ENCODE data around the gene SURF4. TPM values are rescaled to one million over a fixed set of nuclear protein-coding genes. Genes with fewer than 3 reads are reported as not detected.
A peak's percentile ranks its signal among the peaks of the same experiment; 100 is the strongest.

SURF4 gene
- total and polyA plus RNA-seq, 2 of the 13 experiments (the other 11 are each of a cell fraction or from before 2014, with no cell fraction given) = 220 to 265 TPM

DNA sequence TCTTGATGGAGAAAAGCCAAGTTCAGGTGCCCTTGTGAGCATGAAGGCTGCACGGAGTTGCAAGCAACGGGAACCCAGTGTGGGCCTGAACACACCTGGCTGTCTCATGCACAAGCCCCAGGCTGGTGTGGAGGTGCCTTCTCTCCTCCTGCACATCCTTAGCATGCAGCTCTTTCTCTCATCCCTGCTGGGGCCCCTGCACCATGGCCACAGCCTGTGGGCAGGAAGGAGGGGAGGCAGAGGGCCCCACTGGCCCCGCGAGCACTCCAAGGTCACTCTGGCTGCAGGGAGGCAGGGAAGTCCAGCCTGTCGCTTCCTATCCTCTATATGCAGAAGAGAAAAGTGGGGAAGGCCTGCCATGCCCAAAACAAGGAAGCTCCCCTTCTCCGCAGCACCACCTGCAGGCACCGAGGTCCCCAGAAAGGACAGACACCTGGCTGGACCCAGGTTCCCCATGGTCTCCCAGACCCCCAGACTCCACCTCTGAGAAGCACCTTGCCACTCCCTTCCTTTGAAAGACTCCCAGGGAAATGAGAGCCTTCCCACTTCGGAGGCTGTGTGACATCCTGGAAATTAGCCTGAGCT is 18.9 kb upstream of the SURF4 start (continued):
- TF ChIP-seq ZFY (CRISPR knock-in tag; IDR thresholded peaks at IDR 0.05) (peak; percentile 44), HOXA3 (CRISPR knock-in tag; IDR thresholded peaks at IDR 0.05) (peak; percentile 41; the same call in 1 of the 2 replicates), ZFX (CRISPR knock-in tag; IDR thresholded peaks at IDR 0.05; ENCODE audit: low read depth) (peak; percentile 32; the same call in 1 of the 2 replicates), CCDC6 (CRISPR knock-in tag; IDR thresholded peaks at IDR 0.05) (no peak), RXRA (CRISPR knock-in tag; IDR thresholded peaks at IDR 0.05) (0 out of 2 replicates have a peak, but pooled peaks have one; percentile 46), GATAD2A (CRISPR knock-in tag; IDR thresholded peaks at IDR 0.05) (peak; percentile 74), HNF4A (CRISPR knock-in tag; IDR thresholded peaks at IDR 0.05) (peak; percentile 35; the same call in 1 of the 2 replicates), ZMYM4 (CRISPR knock-in tag; IDR thresholded peaks at IDR 0.05) (no peak), TARDBP (CRISPR knock-in tag; IDR thresholded peaks at IDR 0.05) (peak; percentile 36; the same call in 1 of the 2 replicates), SALL1 (CRISPR knock-in tag; IDR thresholded peaks at IDR 0.05) (0 out of 2 replicates have a peak, but pooled peaks have one; percentile 43), RCOR2 (CRISPR knock-in tag; IDR thresholded peaks at IDR 0.05) (0 out of 2 replicates have a peak, but pooled peaks have one; percentile 29), ZNF724P (CRISPR knock-in tag; IDR thresholded peaks at IDR 0.05; ENCODE audit: borderline replicate concordance) (no peak), KDM6A (CRISPR knock-in tag; IDR thresholded peaks at IDR 0.05; ENCODE audit: low read depth) (0 out of 2 replicates have a peak, but pooled peaks have one; percentile 49), ESRRA (CRISPR knock-in tag; IDR thresholded peaks at IDR 0.05; ENCODE audit: low read depth) (0 out of 2 replicates have a peak, but pooled peaks have one; percentile 30), SP2 (CRISPR knock-in tag; IDR thresholded peaks at IDR 0.05) (0 out of 2 replicates have a peak, but pooled peaks have one; percentile 8), ZNF547 (CRISPR knock-in tag; IDR thresholded peaks at IDR 0.05) (no peak)
- TF ChIP-seq, protein P1, sequence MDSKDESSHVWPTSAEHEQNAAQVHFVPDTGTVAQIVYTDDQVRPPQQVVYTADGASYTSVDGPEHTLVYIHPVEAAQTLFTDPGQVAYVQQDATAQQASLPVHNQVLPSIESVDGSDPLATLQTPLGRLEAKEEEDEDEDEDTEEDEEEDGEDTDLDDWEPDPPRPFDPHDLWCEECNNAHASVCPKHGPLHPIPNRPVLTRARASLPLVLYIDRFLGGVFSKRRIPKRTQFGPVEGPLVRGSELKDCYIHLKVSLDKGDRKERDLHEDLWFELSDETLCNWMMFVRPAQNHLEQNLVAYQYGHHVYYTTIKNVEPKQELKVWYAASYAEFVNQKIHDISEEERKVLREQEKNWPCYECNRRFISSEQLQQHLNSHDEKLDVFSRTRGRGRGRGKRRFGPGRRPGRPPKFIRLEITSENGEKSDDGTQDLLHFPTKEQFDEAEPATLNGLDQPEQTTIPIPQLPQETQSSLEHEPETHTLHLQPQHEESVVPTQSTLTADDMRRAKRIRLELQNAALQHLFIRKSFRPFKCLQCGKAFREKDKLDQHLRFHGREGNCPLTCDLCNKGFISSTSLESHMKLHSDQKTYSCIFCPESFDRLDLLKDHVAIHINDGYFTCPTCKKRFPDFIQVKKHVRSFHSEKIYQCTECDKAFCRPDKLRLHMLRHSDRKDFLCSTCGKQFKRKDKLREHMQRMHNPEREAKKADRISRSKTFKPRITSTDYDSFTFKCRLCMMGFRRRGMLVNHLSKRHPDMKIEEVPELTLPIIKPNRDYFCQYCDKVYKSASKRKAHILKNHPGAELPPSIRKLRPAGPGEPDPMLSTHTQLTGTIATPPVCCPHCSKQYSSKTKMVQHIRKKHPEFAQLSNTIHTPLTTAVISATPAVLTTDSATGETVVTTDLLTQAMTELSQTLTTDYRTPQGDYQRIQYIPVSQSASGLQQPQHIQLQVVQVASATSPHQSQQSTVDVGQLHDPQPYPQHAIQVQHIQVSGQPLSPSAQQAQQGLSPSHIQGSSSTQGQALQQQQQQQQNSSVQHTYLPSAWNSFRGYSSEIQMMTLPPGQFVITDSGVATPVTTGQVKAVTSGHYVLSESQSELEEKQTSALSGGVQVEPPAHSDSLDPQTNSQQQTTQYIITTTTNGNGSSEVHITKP (CRISPR knock-in tag; IDR thresholded peaks at IDR 0.05; ENCODE audit: low read depth) = no peak
- TF ChIP-seq, protein P2, sequence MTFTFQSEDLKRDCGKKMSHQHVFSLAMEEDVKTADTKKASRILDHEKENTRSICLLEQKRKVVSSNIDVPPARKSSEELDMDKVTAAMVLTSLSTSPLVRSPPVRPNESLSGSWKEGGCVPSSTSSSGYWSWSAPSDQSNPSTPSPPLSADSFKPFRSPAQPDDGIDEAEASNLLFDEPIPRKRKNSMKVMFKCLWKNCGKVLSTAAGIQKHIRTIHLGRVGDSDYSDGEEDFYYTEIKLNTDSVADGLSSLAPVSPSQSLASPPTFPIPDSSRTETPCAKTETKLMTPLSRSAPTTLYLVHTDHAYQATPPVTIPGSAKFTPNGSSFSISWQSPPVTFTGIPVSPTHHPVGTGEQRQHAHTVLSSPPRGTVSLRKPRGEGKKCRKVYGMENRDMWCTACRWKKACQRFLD (CRISPR knock-in tag; IDR thresholded peaks at IDR 0.05; ENCODE audit: borderline replicate concordance) = no peak
- TF ChIP-seq, protein P3, sequence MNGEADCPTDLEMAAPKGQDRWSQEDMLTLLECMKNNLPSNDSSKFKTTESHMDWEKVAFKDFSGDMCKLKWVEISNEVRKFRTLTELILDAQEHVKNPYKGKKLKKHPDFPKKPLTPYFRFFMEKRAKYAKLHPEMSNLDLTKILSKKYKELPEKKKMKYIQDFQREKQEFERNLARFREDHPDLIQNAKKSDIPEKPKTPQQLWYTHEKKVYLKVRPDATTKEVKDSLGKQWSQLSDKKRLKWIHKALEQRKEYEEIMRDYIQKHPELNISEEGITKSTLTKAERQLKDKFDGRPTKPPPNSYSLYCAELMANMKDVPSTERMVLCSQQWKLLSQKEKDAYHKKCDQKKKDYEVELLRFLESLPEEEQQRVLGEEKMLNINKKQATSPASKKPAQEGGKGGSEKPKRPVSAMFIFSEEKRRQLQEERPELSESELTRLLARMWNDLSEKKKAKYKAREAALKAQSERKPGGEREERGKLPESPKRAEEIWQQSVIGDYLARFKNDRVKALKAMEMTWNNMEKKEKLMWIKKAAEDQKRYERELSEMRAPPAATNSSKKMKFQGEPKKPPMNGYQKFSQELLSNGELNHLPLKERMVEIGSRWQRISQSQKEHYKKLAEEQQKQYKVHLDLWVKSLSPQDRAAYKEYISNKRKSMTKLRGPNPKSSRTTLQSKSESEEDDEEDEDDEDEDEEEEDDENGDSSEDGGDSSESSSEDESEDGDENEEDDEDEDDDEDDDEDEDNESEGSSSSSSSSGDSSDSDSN (CRISPR knock-in tag; IDR thresholded peaks at IDR 0.05) = peak; percentile 59
- TF ChIP-seq, protein P4, sequence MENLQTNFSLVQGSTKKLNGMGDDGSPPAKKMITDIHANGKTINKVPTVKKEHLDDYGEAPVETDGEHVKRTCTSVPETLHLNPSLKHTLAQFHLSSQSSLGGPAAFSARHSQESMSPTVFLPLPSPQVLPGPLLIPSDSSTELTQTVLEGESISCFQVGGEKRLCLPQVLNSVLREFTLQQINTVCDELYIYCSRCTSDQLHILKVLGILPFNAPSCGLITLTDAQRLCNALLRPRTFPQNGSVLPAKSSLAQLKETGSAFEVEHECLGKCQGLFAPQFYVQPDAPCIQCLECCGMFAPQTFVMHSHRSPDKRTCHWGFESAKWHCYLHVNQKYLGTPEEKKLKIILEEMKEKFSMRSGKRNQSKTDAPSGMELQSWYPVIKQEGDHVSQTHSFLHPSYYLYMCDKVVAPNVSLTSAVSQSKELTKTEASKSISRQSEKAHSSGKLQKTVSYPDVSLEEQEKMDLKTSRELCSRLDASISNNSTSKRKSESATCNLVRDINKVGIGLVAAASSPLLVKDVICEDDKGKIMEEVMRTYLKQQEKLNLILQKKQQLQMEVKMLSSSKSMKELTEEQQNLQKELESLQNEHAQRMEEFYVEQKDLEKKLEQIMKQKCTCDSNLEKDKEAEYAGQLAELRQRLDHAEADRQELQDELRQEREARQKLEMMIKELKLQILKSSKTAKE (CRISPR knock-in tag; IDR thresholded peaks at IDR 0.05; ENCODE audit: borderline replicate concordance) = no peak
